Subcutaneous adipose tissue (tissue), 4 donors: ENCODE measurements around the gene RO60. TPM values are rescaled to one million over a fixed set of nuclear protein-coding genes. Genes with fewer than 3 reads are reported as not detected.

ENCODE experiments used
- CTCF ChIP-seq: fragments of 450-650 bp; IDR thresholded peaks from one replicate; pipeline ENCODE4 v1.5.1; 2016; ENCODE audit warnings: low read depth, mild to moderate bottlenecking, control low read depth, antibody characterized with exemption, moderate library complexity
- total RNA-seq, 4 donors: library from RNA; depleted of rRNA; stranded (reverse); fragments of >200 nt; gene quantifications; one replicate each; pipeline ENCODE4 v1.1.0, GENCODE V29; 2016

RO60 gene
- total RNA-seq, 4 donors from 2014 or later: 65.1 to 120 (median 92.4) TPM

- TF ChIP-seq CTCF: no peak
Measured at GRCh38 chr1:193054169-193054675, 5.2 kb upstream of the RO60 start.

GRCh38 chr1:193058529-193059281 is 707 bp upstream of the RO60 start:
- no peak for TF ChIP-seq CTCF

GRCh38 chr1:193060115-193060403 is 647 bp downstream of the RO60 start:
- TF ChIP-seq CTCF: no peak

- TF ChIP-seq CTCF: no peak
Measured at GRCh38 chr1:193060406-193060805, 994 bp downstream of the RO60 start.

GRCh38 chr1:193060938-193061337 is 1.5 kb downstream of the RO60 start:
- no peak for TF ChIP-seq CTCF

GRCh38 chr1:193062698-193063463 is 3.5 kb downstream of the RO60 start:
- no peak for TF ChIP-seq CTCF

- TF ChIP-seq CTCF: no peak
Measured at GRCh38 chr1:193065954-193066353, 6.5 kb downstream of the RO60 start.
